T-helper 9 cell (primary cell): ENCODE results near the gene RNF123.
"Not testable (repeated sequence)": the region's sequence is repeated elsewhere in the genome, so short reads cannot be mapped to it uniquely, and the experiment has no call there.

Experiments used
- DNase-seq: peaks from one replicate; pipeline ENCODE4 v3.0.0-alpha.2; 2020

Gene RNF123

GRCh38 chr3:49683162-49683561 lies 6.2 kb upstream of the RNF123 start:
- DNase-seq, result no peak

GRCh38 chr3:49684453-49684852 lies 4.9 kb upstream of the RNF123 start:
- DNase-seq, result not testable (repeated sequence)

DNA sequence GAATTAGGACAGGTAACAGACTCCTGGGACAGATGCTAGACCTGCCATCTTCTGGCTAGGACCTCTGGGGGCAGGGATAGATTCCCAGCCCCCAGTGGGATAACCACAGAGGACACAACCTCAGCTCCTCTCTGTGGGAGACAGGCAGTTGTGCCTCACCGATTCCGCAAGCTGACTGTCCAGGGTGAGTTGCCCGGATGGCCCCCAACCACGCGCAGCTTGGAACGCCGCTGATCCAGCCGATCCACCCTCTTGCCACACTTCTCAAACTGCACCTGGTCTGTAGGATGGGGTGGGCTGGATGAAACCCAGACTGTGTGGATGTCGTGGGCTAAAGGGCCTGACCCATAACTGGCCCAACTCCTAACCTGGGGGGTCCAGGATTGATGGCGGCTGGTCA lies 4.3 kb upstream of the RNF123 start:
- DNase-seq, result not testable (repeated sequence)

- not testable (repeated sequence) for DNase-seq
Observed at GRCh38 chr3:49685846-49686245, 3.5 kb upstream of the RNF123 start.

GRCh38 chr3:49686346-49686745 lies 3.0 kb upstream of the RNF123 start:
- peak; percentile 32 for DNase-seq

GRCh38 chr3:49686769-49687423 lies 2.5 kb upstream of the RNF123 start:
- peak; percentile 27 for DNase-seq

DNA sequence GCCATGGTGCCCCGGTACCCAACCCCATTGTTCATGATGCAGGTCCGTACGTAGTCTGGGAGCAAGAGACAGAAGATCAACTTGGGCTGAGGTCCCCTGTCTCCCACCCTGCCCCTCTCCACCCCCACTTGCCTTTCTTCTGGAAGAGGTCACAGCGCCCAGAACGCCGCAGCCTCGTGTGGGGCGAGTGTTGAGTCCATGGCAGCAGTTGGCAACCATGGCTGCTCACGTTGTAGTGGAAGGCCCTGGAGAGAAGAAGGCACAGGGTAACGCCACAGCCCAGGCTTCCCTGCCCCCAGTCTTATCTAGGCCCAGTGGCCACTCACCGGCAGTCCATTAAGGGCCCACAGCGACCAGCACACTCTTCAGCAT lies 1.9 kb upstream of the RNF123 start:
- not testable (repeated sequence) for DNase-seq

- DNase-seq, result not testable (repeated sequence)
Observed at GRCh38 chr3:49688338-49689045, 865 bp upstream of the RNF123 start.

GRCh38 chr3:49689908-49690624 lies 709 bp downstream of the RNF123 start:
- DNase-seq, result not testable (repeated sequence)

GRCh38 chr3:49690856-49691255 lies 1.5 kb downstream of the RNF123 start:
- DNase-seq, result not testable (repeated sequence)

- not testable (repeated sequence) for DNase-seq
Observed at GRCh38 chr3:49691481-49691880, 2.1 kb downstream of the RNF123 start.

GRCh38 chr3:49694409-49695070 lies 5.2 kb downstream of the RNF123 start:
- not testable (repeated sequence) for DNase-seq

GRCh38 chr3:49695350-49696015 lies 6.1 kb downstream of the RNF123 start:
- not testable (repeated sequence) for DNase-seq

DNA sequence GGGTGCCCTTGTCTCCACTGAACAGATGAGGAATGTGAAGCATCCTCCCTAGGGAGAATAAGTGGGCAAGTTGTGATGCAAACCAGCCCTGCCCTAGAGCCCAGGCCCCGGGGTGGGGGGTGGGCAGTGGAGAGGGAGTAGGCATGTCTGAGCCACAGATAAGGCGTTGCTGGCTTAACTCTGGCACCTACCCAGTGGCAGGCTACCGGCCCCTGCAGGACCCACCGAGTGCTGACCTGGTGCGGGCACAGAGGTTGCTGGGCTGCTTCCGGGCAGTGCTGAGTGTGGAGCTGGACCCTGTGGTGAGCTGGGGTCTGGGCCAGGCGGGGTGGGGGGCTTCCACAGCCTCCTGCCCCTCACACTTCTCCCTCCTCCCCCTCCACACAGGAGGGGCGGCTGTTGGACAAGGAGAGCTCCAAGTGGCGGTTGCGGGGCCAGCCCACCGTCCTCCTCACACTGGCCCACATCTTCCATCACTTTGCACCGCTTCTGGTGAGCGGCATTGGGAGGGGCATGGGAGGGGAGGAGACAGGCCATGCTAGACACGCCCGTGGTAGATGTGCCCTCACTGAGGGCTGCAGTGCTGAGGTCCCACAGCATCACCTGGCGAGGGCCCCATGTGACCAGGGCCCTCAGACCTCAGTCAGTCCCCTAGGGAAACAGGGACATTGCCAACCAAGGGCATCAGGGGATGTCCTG lies 10.1 kb downstream of the RNF123 start:
- no peak for DNase-seq

GRCh38 chr3:49700014-49700413 lies 10.7 kb downstream of the RNF123 start:
- no peak for DNase-seq

- no peak for DNase-seq
Observed at GRCh38 chr3:49700453-49701128, 11.2 kb downstream of the RNF123 start.

DNA sequence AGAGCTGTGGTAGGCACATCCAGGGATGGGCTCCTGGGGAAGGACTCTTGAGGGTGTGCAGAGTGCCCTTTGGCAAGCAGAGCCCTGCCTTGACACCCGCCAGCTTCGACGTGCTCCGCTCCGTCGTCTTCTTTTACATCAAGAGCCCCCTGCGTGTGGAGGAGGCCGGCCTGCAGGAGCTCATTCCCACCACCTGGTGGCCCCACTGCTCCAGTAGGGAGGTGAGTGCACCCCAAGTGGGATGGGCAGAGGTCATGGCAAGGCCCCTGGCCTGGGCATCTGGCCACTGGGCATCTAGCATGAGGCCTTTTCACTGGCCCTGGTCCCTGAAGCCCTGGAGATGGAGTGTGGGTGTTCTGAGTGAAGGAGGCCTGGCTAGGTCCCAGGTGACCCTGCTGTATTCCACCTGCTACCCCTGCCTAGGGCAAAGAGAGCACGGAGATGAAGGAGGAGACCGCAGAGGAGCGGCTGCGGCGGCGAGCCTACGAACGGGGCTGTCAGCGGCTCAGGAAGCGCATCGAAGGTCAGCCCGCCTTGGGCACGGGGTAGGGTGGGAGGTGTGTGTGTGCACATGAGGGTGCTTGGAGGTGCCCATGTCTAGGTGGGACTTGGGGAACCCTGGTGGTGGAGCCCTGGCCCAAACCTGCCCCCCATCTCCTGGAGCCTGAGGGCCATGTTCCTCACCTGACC lies 12.2 kb downstream of the RNF123 start:
- DNase-seq, result no peak

- no peak for DNase-seq
Observed at GRCh38 chr3:49702672-49703071, 13.3 kb downstream of the RNF123 start.

GRCh38 chr3:49703443-49703927 lies 14.1 kb downstream of the RNF123 start:
- peak; percentile 36 for DNase-seq

DNA sequence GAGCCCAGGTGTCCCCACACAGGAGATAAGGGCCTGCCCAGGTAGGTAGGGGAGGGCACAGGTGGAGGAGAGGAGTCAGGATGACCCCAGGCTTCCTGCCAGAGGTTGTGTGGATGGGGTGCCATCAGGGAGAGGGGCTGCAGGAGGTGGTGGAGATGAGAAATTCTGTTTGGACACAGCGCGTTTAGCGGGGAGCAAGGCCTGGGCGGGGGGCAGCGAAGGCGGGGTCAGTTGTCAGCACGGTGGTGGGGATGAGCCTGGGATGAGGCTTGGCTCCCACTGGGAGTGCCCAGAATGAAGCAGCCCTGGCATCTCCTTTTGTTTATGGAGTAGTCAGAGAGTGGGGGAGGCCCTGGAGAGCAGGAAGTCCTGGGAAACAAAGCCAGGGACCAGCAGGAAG lies 14.6 kb downstream of the RNF123 start:
- no peak for DNase-seq

GRCh38 chr3:49704629-49705028 lies 15.3 kb downstream of the RNF123 start:
- DNase-seq, result no peak
